Keratinocyte (primary cell): ENCODE data around the gene DOCK11. TPM values are rescaled to one million over a fixed set of nuclear protein-coding genes. Genes with fewer than 3 reads are reported as not detected.

Experiments
- DNase-seq: peaks from one replicate; pipeline ENCODE4 v3.0.0-alpha.2; 2011; ENCODE audit warnings: low read depth, missing footprints, low spot score
- FAIRE-seq: peaks from 2 replicates; lab custom pipeline; 2011; peaks lifted over from hg19 to GRCh38; lab: Jason Lieb, UNC
- H2AFZ ChIP-seq: 2 replicates; pipeline ENCODE4 v1.6.0; 2012; ENCODE audit warnings: low read length, control low read depth, inconsistent platforms; ENCODE audit not compliant: control insufficient read depth
- H3K27ac ChIP-seq: 2 replicates; pipeline ENCODE4 v1.5.1; 2011; ENCODE audit warnings: low read length; ENCODE audit not compliant: control insufficient read depth, insufficient read depth
- H3K27me3 ChIP-seq: 3 replicates; pipeline ENCODE4 v1.6.0; 2011; ENCODE audit warnings: low read length; ENCODE audit not compliant: control insufficient read depth, insufficient read depth; ENCODE audit errors: extremely low read depth
- H3K36me3 ChIP-seq, 2 experiments: 2 replicates in 1 of 2; 3 replicates in 1 of 2; pipeline ENCODE4 v1.5.1; 2011; ENCODE audit warnings: low read length in 2 of 2, mild to moderate bottlenecking in 1 of 2; ENCODE audit not compliant: control insufficient read depth in 2 of 2, insufficient read depth in 2 of 2; ENCODE audit errors: extremely low read depth in 1 of 2
- H3K4me1 ChIP-seq: 3 replicates; pipeline ENCODE4 v1.5.1; 2011; ENCODE audit warnings: low read length; ENCODE audit not compliant: control insufficient read depth, insufficient read depth; ENCODE audit errors: extremely low read depth
- H3K4me2 ChIP-seq: 3 replicates; pipeline ENCODE4 v1.6.0; 2011; ENCODE audit warnings: low read depth, low read length; ENCODE audit not compliant: control insufficient read depth, insufficient read depth; ENCODE audit errors: extremely low read depth
- H3K4me3 ChIP-seq, 3 experiments: fragments of 200-600 bp in 1 of 3; sonication (generic) in 1 of 3; 2 replicates in 2 of 3; 3 replicates in 1 of 3; pipeline ENCODE4 v1.5.1; 2011 to 2016; ENCODE audit warnings: low read length in 3 of 3, mild to moderate bottlenecking in 3 of 3, control low read depth in 2 of 3, inconsistent platforms in 1 of 3, low read depth in 1 of 3, mixed read lengths in 1 of 3, mixed run types in 1 of 3, moderate library complexity in 1 of 3; ENCODE audit not compliant: control insufficient read depth in 2 of 3, insufficient read depth in 2 of 3; ENCODE audit errors: extremely low read depth in 1 of 3
- H3K79me2 ChIP-seq: 2 replicates; pipeline ENCODE4 v1.6.0; 2012; ENCODE audit warnings: low read length; ENCODE audit not compliant: control insufficient read depth, insufficient read depth
- H3K9ac ChIP-seq: 3 replicates; pipeline ENCODE4 v1.6.0; 2011; ENCODE audit warnings: low read length; ENCODE audit not compliant: control insufficient read depth, insufficient read depth; ENCODE audit errors: extremely low read depth
- H3K9me1 ChIP-seq: 3 replicates; pipeline ENCODE4 v1.6.0; 2011; ENCODE audit warnings: low read length; ENCODE audit not compliant: control insufficient read depth, insufficient read depth; ENCODE audit errors: extremely low read depth
- H3K9me3 ChIP-seq: 2 replicates; pipeline ENCODE4 v1.5.1; 2012; ENCODE audit warnings: low read depth, low read length; ENCODE audit not compliant: control insufficient read depth
- H4K20me1 ChIP-seq: 3 replicates; pipeline ENCODE4 v1.6.0; 2011; ENCODE audit warnings: low read length; ENCODE audit not compliant: control insufficient read depth, insufficient read depth; ENCODE audit errors: extremely low read depth
- CTCF ChIP-seq, 3 experiments: IDR thresholded peaks in 1 of 3; conservative IDR thresholded peaks in 1 of 3; optimal IDR thresholded peaks in 1 of 3; 2 replicates in 2 of 3; 3 replicates in 1 of 3; pipeline versions ENCODE3 to v1.5.1; 2011; ENCODE audit warnings: low read length in 3 of 3, mild to moderate bottlenecking in 3 of 3, moderate library complexity in 2 of 3, control low read depth in 1 of 3, inconsistent platforms in 1 of 3; ENCODE audit not compliant: insufficient read depth in 2 of 3; ENCODE audit errors: extremely low read depth in 1 of 3
- EZH2 ChIP-seq: IDR thresholded peaks from one replicate; pipeline ENCODE4 v1.6.1; 2012; ENCODE audit warnings: inconsistent platforms, mild to moderate bottlenecking, low read length, moderate library complexity
- dilution Hi-C: fragments of 300-500 bp; cut with MboI; formaldehyde crosslinking; loops from one replicate; pipeline ENCODE4 v1.7.0; 2020; ENCODE audit warnings: low sequenced_read_pairs; ENCODE audit not compliant: extremely low pct_ligation_motif_present
- polyA plus RNA-seq, 5 experiments: library from polyadenylated mRNA; depleted of rRNA in 3 of 5; stranded (reverse) in 3 of 5; stranded (forward) in 1 of 5; unstranded in 1 of 5; fragments of >200 nt; gene quantifications; 1 replicate in 1 of 5; 2 replicates in 3 of 5; 3 replicates in 1 of 5; pipeline versions ENCODE4 v1.2.1 to v1.2.3, GENCODE V29; 2011 to 2012; ENCODE audit warnings: missing spikeins in 2 of 5, low read depth in 1 of 5, low replicate concordance in 1 of 5

The DOCK11 gene
- polyA plus RNA-seq, 1 donor (not counting 4 experiments of a cell fraction or from before 2014, with no cell fraction given), result 4.6 TPM

GRCh38 chrX:118589227-118589626 lies 93.6 kb downstream of the DOCK11 start:
- Histone ChIP-seq H3K4me3 (no peak overlapping the region), H4K20me1 (no peaks in the 10 kb centered on the region), H3K4me1 (no peaks in the 10 kb centered on the region), H3K79me2 (no peaks in the 10 kb centered on the region), H2AFZ (no peak overlapping the region), H3K9ac (no peak overlapping the region), H3K27ac (no peak overlapping the region), H3K36me3 (no peaks in the 10 kb centered on the region), H3K9me1 (no peaks in the 10 kb centered on the region), H3K9me3 (no peaks in the 10 kb centered on the region), H3K27me3 (no peaks in the 10 kb centered on the region), H3K4me2 (no peak overlapping the region)
- DNase-seq (no peak), FAIRE-seq (no peak)
- no peak for TF ChIP-seq EZH2
- no peak for TF ChIP-seq CTCF (optimal IDR thresholded peaks at IDR 0.05 in 1 of 3, IDR thresholded peaks at IDR 0.05 in 1 of 3, conservative IDR thresholded peaks at IDR 0.05 in 1 of 3; ENCODE audit: extremely low read depth in 1 of 3, insufficient read depth in 2 of 3, low read length in 3 of 3)
- dilution Hi-C loops, result no loop called here

- Histone ChIP-seq H3K4me2 (no peak overlapping the region), H3K4me1 (peaks cover 3% of the 10 kb centered on the region), H3K27me3 (no peaks in the 10 kb centered on the region), H3K9ac (no peak overlapping the region), H3K79me2 (no peaks in the 10 kb centered on the region), H3K9me1 (no peaks in the 10 kb centered on the region), H4K20me1 (no peaks in the 10 kb centered on the region), H3K36me3 (no peaks in the 10 kb centered on the region), H3K9me3 (no peaks in the 10 kb centered on the region), H3K27ac (no peak overlapping the region), H3K4me3 (no peak overlapping the region), H2AFZ (no peak overlapping the region)
- no peak for FAIRE-seq
- no peak for DNase-seq
- dilution Hi-C loops, result no loop called here
- TF ChIP-seq CTCF (optimal IDR thresholded peaks at IDR 0.05 in 1 of 3, IDR thresholded peaks at IDR 0.05 in 1 of 3, conservative IDR thresholded peaks at IDR 0.05 in 1 of 3; ENCODE audit: extremely low read depth in 1 of 3, insufficient read depth in 2 of 3, low read length in 3 of 3) (no peak), EZH2 (no peak)
These were observed 97.8 kb downstream of the DOCK11 start for GRCh38 chrX:118593407-118593806.
